Activated CD4-positive, alpha-beta T cell treated with anti-CD3 and anti-CD28 coated beads, Interleukin-2, amount 10 ng/mL, durations not matched to agents 7 days and 5 days (primary cell): ENCODE measurements around the gene TLR1. TPM values are rescaled to one million over a fixed set of nuclear protein-coding genes. Genes with fewer than 3 reads are reported as not detected.

Source experiments
- CTCF ChIA-PET: fragments of 350-600 bp; sonication (Branson Sonifier 250); formaldehyde crosslinking; loops from one replicate; lab custom pipeline; 2021; ENCODE audit warnings: antibody characterized with exemption; lab: Charles Lee
- POLR2A ChIA-PET: fragments of 350-600 bp; sonication (Branson Sonifier 250); formaldehyde crosslinking; loops from one replicate; lab custom pipeline; 2021; ENCODE audit warnings: antibody characterized with exemption; lab: Charles Lee
- DNase-seq: peaks from one replicate; pipeline ENCODE4 v3.0.0-alpha.2; 2020
- H3K27ac Mint-ChIP-seq: one replicate; pipeline ENCODE4 v1.8.0; 2021; ENCODE audit warnings: mild to moderate bottlenecking, moderate library complexity, mixed read lengths
- H3K27me3 Mint-ChIP-seq: one replicate; pipeline ENCODE4 v1.8.0; 2021; ENCODE audit warnings: mixed read lengths
- H3K36me3 Mint-ChIP-seq: one replicate; pipeline ENCODE4 v1.8.0; 2021; ENCODE audit warnings: low read depth, mixed read lengths
- H3K4me1 Mint-ChIP-seq: one replicate; pipeline ENCODE4 v1.8.0; 2021; ENCODE audit warnings: mixed read lengths
- H3K4me3 Mint-ChIP-seq: one replicate; pipeline ENCODE4 v1.8.0; 2021; ENCODE audit warnings: mild to moderate bottlenecking, moderate library complexity, mixed read lengths
- H3K9me3 Mint-ChIP-seq: one replicate; pipeline ENCODE4 v1.8.0; 2021; ENCODE audit warnings: mixed read lengths
- total RNA-seq, 2 experiments: library from RNA; stranded (reverse); gene quantifications; one replicate each; pipeline ENCODE4 v1.2.3, GENCODE V29; 2021

The TLR1 gene
- total RNA-seq = 10 to 100 TPM; 19.5 to 21.0 TPM

GRCh38 chr4:38804654-38805295, at the start of gene TLR1:
TLR1 (minus strand) TSS chr4:38804791; CDS start chr4:38798831, 5,960 bp downstream.
- ChIA-PET POLR2A (interaction anchor here (0.5 to 0.6 kb wide), 2 partner anchors 596 to 643 kb away, joined by 3 read pairs; no protein-coding TSS in a partner anchor), CTCF (interaction anchor here (0.6 to 3.0 kb wide), 11 partner anchors 10 to 1863 kb away, joined by 3 to 14 read pairs (median 4); partner anchors contain the start of gene TLR10)
- Mint-ChIP-seq H3K36me3 (peaks cover 46% of the 10 kb centered on the region), H3K9me3 (peaks cover 25% of the 10 kb centered on the region), H3K4me3 (peak within 1 kb of the TSS; percentile 81), H3K27ac (peak within 1 kb of the TSS; percentile 90), H3K27me3 (peaks cover 2% of the 10 kb centered on the region), H3K4me1 (peaks cover 36% of the 10 kb centered on the region)
- DNase-seq = peak; percentile 50

- CTCF ChIA-PET = interaction anchor here (1.2 kb wide), 1 partner anchor 10 kb away, joined by 3 read pairs; no protein-coding TSS in a partner anchor
- peaks cover 4% of the 10 kb centered on the region for H3K27me3 Mint-ChIP-seq
- POLR2A ChIA-PET = no interaction called here
- peaks cover 15% of the 10 kb centered on the region for H3K36me3 Mint-ChIP-seq
- no peak overlapping the region for H3K4me3 Mint-ChIP-seq
- peaks cover 19% of the 10 kb centered on the region for H3K9me3 Mint-ChIP-seq
- H3K27ac Mint-ChIP-seq = no peak overlapping the region
- peaks cover 3% of the 10 kb centered on the region for H3K4me1 Mint-ChIP-seq
- DNase-seq = no peak
These were observed 41.4 kb upstream of the TLR1 start for GRCh38 chr4:38846015-38846414.

GRCh38 chr4:38842994-38843393, 38.4 kb upstream of the TLR1 start:
- Mint-ChIP-seq H3K9me3 (peaks cover 6% of the 10 kb centered on the region), H3K36me3 (peaks cover 5% of the 10 kb centered on the region), H3K4me3 (no peak overlapping the region), H3K4me1 (peaks cover 7% of the 10 kb centered on the region), H3K27me3 (no peaks in the 10 kb centered on the region), H3K27ac (no peak overlapping the region)
- ChIA-PET POLR2A (no interaction called here), CTCF (interaction anchor here (1.1 to 1.4 kb wide), 2 partner anchors 17 to 46 kb away, joined by 3 to 4 read pairs; no protein-coding TSS in a partner anchor)
- DNase-seq = no peak

GRCh38 chr4:38837849-38838248, 33.3 kb upstream of the TLR1 start:
- no peak overlapping the region for H3K27ac Mint-ChIP-seq
- H3K4me3 Mint-ChIP-seq = no peak overlapping the region
- no peaks in the 10 kb centered on the region for H3K27me3 Mint-ChIP-seq
- peaks cover 14% of the 10 kb centered on the region for H3K4me1 Mint-ChIP-seq
- H3K36me3 Mint-ChIP-seq = peaks cover 29% of the 10 kb centered on the region
- ChIA-PET CTCF (no interaction called here), POLR2A (no interaction called here)
- DNase-seq = no peak
- H3K9me3 Mint-ChIP-seq = peaks cover 24% of the 10 kb centered on the region

- CTCF ChIA-PET = no interaction called here
- Mint-ChIP-seq H3K27ac (no peak overlapping the region), H3K4me3 (no peak overlapping the region), H3K27me3 (no peaks in the 10 kb centered on the region), H3K9me3 (peaks cover 24% of the 10 kb centered on the region), H3K4me1 (peaks cover 14% of the 10 kb centered on the region), H3K36me3 (peaks cover 29% of the 10 kb centered on the region)
- POLR2A ChIA-PET = no interaction called here
- no peak for DNase-seq
These were observed 32.7 kb upstream of the TLR1 start for GRCh38 chr4:38837334-38837733.

- ChIA-PET POLR2A (no interaction called here), CTCF (interaction anchor here (0.6 to 0.8 kb wide), 5 partner anchors 15 to 68 kb away, joined by 3 to 4 read pairs (median 4); no protein-coding TSS in a partner anchor)
These were observed 30.0 kb upstream of the TLR1 start for GRCh38 chr4:38834570-38834969.

GRCh38 chr4:38832624-38833528, 28.3 kb upstream of the TLR1 start:
- no peak for DNase-seq
- POLR2A ChIA-PET = no interaction called here
- peaks cover 6% of the 10 kb centered on the region for H3K4me1 Mint-ChIP-seq
- no peak overlapping the region for H3K27ac Mint-ChIP-seq
- CTCF ChIA-PET = interaction anchor here (1.4 kb wide), 1 partner anchor 30 kb away, joined by 3 read pairs; no protein-coding TSS in a partner anchor
- peaks cover 26% of the 10 kb centered on the region for H3K9me3 Mint-ChIP-seq
- H3K27me3 Mint-ChIP-seq = no peaks in the 10 kb centered on the region
- peaks cover 28% of the 10 kb centered on the region for H3K36me3 Mint-ChIP-seq
- H3K4me3 Mint-ChIP-seq = no peak overlapping the region

More at GRCh38 chr4:38834570-38834969, 30.0 kb upstream of the TLR1 start:
- H3K4me1 Mint-ChIP-seq = peaks cover 14% of the 10 kb centered on the region
- no peak overlapping the region for H3K4me3 Mint-ChIP-seq
- no peaks in the 10 kb centered on the region for H3K27me3 Mint-ChIP-seq
- DNase-seq = no peak
- peaks cover 31% of the 10 kb centered on the region for H3K36me3 Mint-ChIP-seq
- no peak overlapping the region for H3K27ac Mint-ChIP-seq
- peaks cover 26% of the 10 kb centered on the region for H3K9me3 Mint-ChIP-seq

GRCh38 chr4:38832206-38832605, 27.6 kb upstream of the TLR1 start:
- Mint-ChIP-seq H3K4me1 (no peaks in the 10 kb centered on the region), H3K4me3 (no peak overlapping the region), H3K27ac (peak overlapping the region; percentile 42), H3K9me3 (peaks cover 22% of the 10 kb centered on the region), H3K27me3 (no peaks in the 10 kb centered on the region), H3K36me3 (peaks cover 23% of the 10 kb centered on the region)
- CTCF ChIA-PET = interaction anchor here (1.4 to 1.5 kb wide), 2 partner anchors 29 to 33 kb away, joined by 3 read pairs; no protein-coding TSS in a partner anchor
- POLR2A ChIA-PET = no interaction called here
- DNase-seq = no peak

GRCh38 chr4:38831653-38832052, 27.1 kb upstream of the TLR1 start:
- Mint-ChIP-seq H3K4me1 (no peaks in the 10 kb centered on the region), H3K36me3 (peaks cover 21% of the 10 kb centered on the region), H3K27me3 (no peaks in the 10 kb centered on the region), H3K9me3 (peaks cover 22% of the 10 kb centered on the region), H3K27ac (no peak overlapping the region), H3K4me3 (no peak overlapping the region)
- ChIA-PET CTCF (interaction anchor here (0.6 to 1.5 kb wide), 4 partner anchors 9 to 38 kb away, joined by 3 to 4 read pairs (median 3); no protein-coding TSS in a partner anchor), POLR2A (no interaction called here)
- DNase-seq = no peak

GRCh38 chr4:38829237-38829636, 24.6 kb upstream of the TLR1 start:
- Mint-ChIP-seq H3K9me3 (peaks cover 22% of the 10 kb centered on the region), H3K4me3 (no peak overlapping the region), H3K27ac (no peak overlapping the region), H3K4me1 (no peaks in the 10 kb centered on the region), H3K27me3 (no peaks in the 10 kb centered on the region), H3K36me3 (peaks cover 14% of the 10 kb centered on the region)
- DNase-seq = no peak
- CTCF ChIA-PET = no interaction called here
- POLR2A ChIA-PET = no interaction called here

- POLR2A ChIA-PET = no interaction called here
- CTCF ChIA-PET = interaction anchor here (0.6 to 1.0 kb wide), 3 partner anchors 13 to 39 kb away, joined by 3 read pairs; no protein-coding TSS in a partner anchor
- Mint-ChIP-seq H3K27ac (no peak overlapping the region), H3K36me3 (peaks cover 15% of the 10 kb centered on the region), H3K4me3 (no peak overlapping the region), H3K27me3 (peaks cover 2% of the 10 kb centered on the region), H3K4me1 (peaks cover 17% of the 10 kb centered on the region), H3K9me3 (peaks cover 21% of the 10 kb centered on the region)
- DNase-seq = no peak
These were observed 19.2 kb upstream of the TLR1 start for GRCh38 chr4:38823766-38824165.

- peaks cover 15% of the 10 kb centered on the region for H3K36me3 Mint-ChIP-seq
- H3K27ac Mint-ChIP-seq = no peak overlapping the region
- ChIA-PET POLR2A (no interaction called here), CTCF (interaction anchor here (0.6 to 1.2 kb wide), 2 partner anchors 8 to 40 kb away, joined by 3 read pairs; no protein-coding TSS in a partner anchor)
- H3K27me3 Mint-ChIP-seq = peaks cover 2% of the 10 kb centered on the region
- H3K4me3 Mint-ChIP-seq = no peak overlapping the region
- peaks cover 17% of the 10 kb centered on the region for H3K4me1 Mint-ChIP-seq
- no peak for DNase-seq
- peaks cover 21% of the 10 kb centered on the region for H3K9me3 Mint-ChIP-seq
These were observed 18.2 kb upstream of the TLR1 start for GRCh38 chr4:38822748-38823303.
